ENCODE measurements around the gene CCL7.

- TF ChIP-seq CTCF (IDR thresholded peaks at IDR 0.05; ENCODE audit: low read length) = no peak
- no peak for TF ChIP-seq EZH2 (IDR thresholded peaks at IDR 0.05; ENCODE audit: borderline replicate concordance, low read length)
These were observed 39.7 kb upstream of the CCL7 start for GRCh38 chr17:34230342-34230741.
